ENCODE measurements around the gene MMP2. TPM values are rescaled to one million over a fixed set of nuclear protein-coding genes. Genes with fewer than 3 reads are reported as not detected.
A peak's percentile ranks its signal among the peaks of the same experiment; 100 is the strongest.

MMP2 gene
- total RNA-seq, 2 donors from 2014 or later: not detected

DNA sequence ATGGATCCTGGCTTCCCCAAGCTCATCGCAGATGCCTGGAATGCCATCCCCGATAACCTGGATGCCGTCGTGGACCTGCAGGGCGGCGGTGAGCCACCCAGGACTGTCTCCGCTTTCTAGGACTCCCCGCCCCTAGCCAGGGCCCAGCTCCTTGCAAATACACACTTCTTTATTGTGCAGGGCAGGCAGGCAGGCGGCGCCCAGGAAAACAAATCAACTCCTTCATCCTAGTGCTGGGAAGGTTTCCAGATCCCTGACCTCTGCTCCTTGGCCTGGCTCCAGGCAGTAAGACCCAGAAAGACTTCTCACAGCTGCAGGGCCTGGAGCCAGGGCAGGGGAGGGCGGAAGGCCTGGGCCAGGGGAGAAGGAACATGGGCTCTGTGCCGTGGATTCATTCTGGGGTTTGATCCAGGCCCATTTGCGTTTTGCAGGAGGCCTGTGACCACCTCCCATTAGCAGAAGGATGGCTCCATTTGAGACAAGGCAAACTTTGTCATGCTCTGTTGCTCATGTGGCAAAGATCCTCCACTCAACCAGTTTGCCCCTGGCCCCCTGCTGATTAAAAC is 23.9 kb downstream of the MMP2 start:
- H3K4me3 Mint-ChIP-seq: no peak overlapping the region
- peaks cover 18% of the 10 kb centered on the region for H3K4me1 Mint-ChIP-seq (ENCODE audit: low read depth)
- no peaks in the 10 kb centered on the region for H3K36me3 Mint-ChIP-seq (ENCODE audit: insufficient read depth in 2 of 2)
- ATAC-seq (replicated peaks in 1 of 2) (no peak), DNase-seq (no peak)
- peaks cover 13% of the 10 kb centered on the region for H3K27me3 Mint-ChIP-seq (ENCODE audit: low read depth)
- H3K27ac Mint-ChIP-seq: no peak overlapping the region
- no peaks in the 10 kb centered on the region for H3K9me3 Mint-ChIP-seq

- Mint-ChIP-seq H3K4me1 (ENCODE audit: low read depth) (peaks cover 18% of the 10 kb centered on the region), H3K9me3 (no peaks in the 10 kb centered on the region), H3K36me3 (ENCODE audit: insufficient read depth in 2 of 2) (no peaks in the 10 kb centered on the region), H3K4me3 (no peak overlapping the region), H3K27ac (no peak overlapping the region), H3K27me3 (ENCODE audit: low read depth) (peaks cover 24% of the 10 kb centered on the region)
- ATAC-seq (replicated peaks in 1 of 2) (no peak), DNase-seq (no peak)
Measured at GRCh38 chr16:55503726-55504550, 24.9 kb downstream of the MMP2 start.

- Mint-ChIP-seq H3K27me3 (ENCODE audit: low read depth) (peaks cover 38% of the 10 kb centered on the region), H3K27ac (no peak overlapping the region), H3K9me3 (no peaks in the 10 kb centered on the region), H3K36me3 (ENCODE audit: insufficient read depth in 2 of 2) (peaks cover 0 to 1% of the 10 kb centered on the region in 2 donors), H3K4me3 (no peak overlapping the region), H3K4me1 (ENCODE audit: low read depth) (peaks cover 13% of the 10 kb centered on the region)
- ATAC-seq (replicated peaks in 1 of 2) (no peak), DNase-seq (no peak)
Measured at GRCh38 chr16:55505333-55506015, 26.5 kb downstream of the MMP2 start.

DNA sequence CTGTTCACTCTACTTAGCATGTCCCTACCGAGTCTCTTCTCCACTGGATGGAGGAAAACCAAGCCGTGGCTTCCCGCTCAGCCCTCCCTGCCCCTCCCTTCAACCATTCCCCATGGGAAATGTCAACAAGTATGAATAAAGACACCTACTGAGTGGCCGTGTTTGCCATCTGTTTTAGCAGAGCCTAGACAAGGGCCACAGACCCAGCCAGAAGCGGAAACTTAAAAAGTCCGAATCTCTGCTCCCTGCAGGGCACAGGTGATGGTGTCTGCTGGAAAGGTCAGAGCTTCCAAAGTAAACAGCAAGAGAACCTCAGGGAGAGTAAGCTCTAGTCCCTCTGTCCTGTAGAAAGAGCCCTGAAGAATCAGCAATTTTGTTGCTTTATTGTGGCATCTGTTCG is 27.1 kb downstream of the MMP2 start:
- DNase-seq: no peak
- Mint-ChIP-seq H3K27ac (no peak overlapping the region), H3K9me3 (no peaks in the 10 kb centered on the region), H3K4me1 (ENCODE audit: low read depth) (peaks cover 9% of the 10 kb centered on the region), H3K36me3 (ENCODE audit: insufficient read depth in 2 of 2) (peaks cover 0 to 1% of the 10 kb centered on the region in 2 donors), H3K4me3 (no peak overlapping the region), H3K27me3 (ENCODE audit: low read depth) (peaks cover 40% of the 10 kb centered on the region)
- no peak for ATAC-seq (replicated peaks in 1 of 2)

DNA sequence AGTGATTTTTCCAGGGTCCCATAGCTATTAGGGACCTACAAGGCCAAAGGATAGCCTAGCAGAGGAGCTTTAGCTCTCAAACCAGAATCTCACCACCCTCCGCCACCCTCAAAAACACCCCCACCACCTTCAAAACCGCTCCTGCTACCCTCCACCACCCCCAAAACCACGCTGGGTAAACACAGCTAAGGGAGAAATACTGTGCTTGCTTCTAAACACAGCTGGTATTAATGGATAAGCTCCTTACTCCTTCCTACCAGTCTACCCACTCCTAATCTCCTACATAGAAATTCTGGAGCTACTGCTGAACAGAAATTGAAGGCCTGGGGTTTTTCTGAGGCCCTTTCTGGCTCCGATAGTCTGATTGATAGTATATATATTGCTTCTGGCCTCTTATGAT is 27.7 kb downstream of the MMP2 start:
- DNase-seq (no peak), ATAC-seq (replicated peaks in 1 of 2) (no peak)
- no peak overlapping the region for H3K4me3 Mint-ChIP-seq
- no peak overlapping the region for H3K27ac Mint-ChIP-seq
- H3K9me3 Mint-ChIP-seq: no peaks in the 10 kb centered on the region
- H3K27me3 Mint-ChIP-seq (ENCODE audit: low read depth): peaks cover 34% of the 10 kb centered on the region
- peaks cover 9% of the 10 kb centered on the region for H3K4me1 Mint-ChIP-seq (ENCODE audit: low read depth)
- H3K36me3 Mint-ChIP-seq (ENCODE audit: insufficient read depth in 2 of 2): peaks cover 0 to 1% of the 10 kb centered on the region in 2 donors

- Mint-ChIP-seq H3K36me3 (ENCODE audit: insufficient read depth in 2 of 2) (peaks cover 1 to 6% of the 10 kb centered on the region in 2 donors), H3K27me3 (ENCODE audit: low read depth) (peaks cover 47% of the 10 kb centered on the region), H3K4me1 (ENCODE audit: low read depth) (peaks cover 9% of the 10 kb centered on the region), H3K27ac (no peak overlapping the region), H3K9me3 (peaks cover 0 to 6% of the 10 kb centered on the region in 2 donors), H3K4me3 (peak overlapping the region; percentile 34 to 77)
- no peak for ATAC-seq (replicated peaks in 1 of 2)
- no peak for DNase-seq
Measured at GRCh38 chr16:55508271-55508921, 29.4 kb downstream of the MMP2 start.

DNA sequence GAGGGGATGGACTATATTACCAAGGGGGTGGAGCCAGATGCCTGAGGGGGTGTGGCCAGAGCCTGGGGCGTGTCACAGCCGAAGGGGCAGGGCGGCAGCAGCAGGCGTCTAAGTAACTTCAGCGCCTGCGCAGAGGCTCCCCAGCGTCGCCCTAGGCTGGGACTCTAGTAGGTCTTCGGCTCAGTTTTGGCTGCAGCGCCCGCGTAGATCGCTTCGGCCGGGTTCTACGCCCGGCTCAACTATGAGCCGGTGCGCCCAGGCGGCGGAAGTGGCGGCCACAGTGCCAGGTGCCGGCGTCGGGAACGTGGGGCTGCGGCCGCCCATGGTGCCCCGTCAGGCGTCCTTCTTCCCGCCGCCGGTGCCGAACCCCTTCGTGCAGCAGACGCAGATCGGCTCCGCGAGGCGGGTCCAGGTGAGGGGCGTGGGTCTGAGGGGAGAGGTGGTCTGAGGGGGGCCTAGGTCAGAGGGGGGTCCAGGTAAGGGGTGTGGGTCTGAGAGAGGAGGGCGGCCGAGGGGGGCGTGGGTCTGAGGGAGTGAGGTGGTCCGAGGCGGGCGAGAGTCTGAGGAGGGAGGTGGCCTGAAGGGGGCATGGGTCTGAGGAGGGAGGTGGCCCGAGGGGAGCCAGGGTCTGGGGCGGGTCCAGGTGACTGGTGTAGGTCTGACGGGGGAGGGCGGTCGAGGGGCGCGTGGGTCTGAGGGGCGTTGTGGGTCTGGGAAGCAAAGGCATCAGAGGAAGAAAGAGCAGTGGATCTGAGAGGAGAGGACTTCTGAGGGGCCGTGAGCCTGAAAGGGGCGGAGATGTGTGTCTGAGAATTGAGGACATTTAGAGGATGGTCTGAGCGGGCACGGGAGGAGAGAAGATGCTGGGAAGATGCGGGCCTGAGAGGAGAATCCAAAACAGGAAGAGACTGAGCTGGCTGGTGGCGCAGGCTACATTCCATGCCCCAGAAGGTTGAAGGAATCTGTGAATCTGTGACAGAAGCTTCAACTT is 30.2 kb downstream of the MMP2 start, which contains the start of gene LPCAT2:
Gene LPCAT2 (plus strand): TSS at position 132 of the 991 bp plus-strand sequence. CDS start 110 bp downstream, at position 242.
- H3K27me3 Mint-ChIP-seq (ENCODE audit: low read depth): peaks cover 47% of the 10 kb centered on the region
- ATAC-seq (replicated peaks in 1 of 2) (peak; percentile 90 to 91), DNase-seq (peak; percentile 62 to 63)
- peak within 1 kb of the TSS; percentile 34 to 77 for H3K4me3 Mint-ChIP-seq
- H3K4me1 Mint-ChIP-seq (ENCODE audit: low read depth): peaks cover 9% of the 10 kb centered on the region
- H3K27ac Mint-ChIP-seq: no peak within 1 kb of the TSS
- H3K9me3 Mint-ChIP-seq: peaks cover 0 to 6% of the 10 kb centered on the region in 2 donors
- H3K36me3 Mint-ChIP-seq (ENCODE audit: insufficient read depth in 2 of 2): peaks cover 1 to 6% of the 10 kb centered on the region in 2 donors

GRCh38 chr16:55510185-55510805 is 31.3 kb downstream of the MMP2 start:
- peaks cover 0 to 6% of the 10 kb centered on the region in 2 donors for H3K9me3 Mint-ChIP-seq
- H3K4me3 Mint-ChIP-seq: peak overlapping the region; percentile 34 to 77
- DNase-seq (no peak), ATAC-seq (replicated peaks in 1 of 2) (no peak)
- no peak overlapping the region for H3K27ac Mint-ChIP-seq
- H3K27me3 Mint-ChIP-seq (ENCODE audit: low read depth): peaks cover 47% of the 10 kb centered on the region
- peaks cover 4 to 6% of the 10 kb centered on the region in 2 donors for H3K36me3 Mint-ChIP-seq (ENCODE audit: insufficient read depth in 2 of 2)
- H3K4me1 Mint-ChIP-seq (ENCODE audit: low read depth): peaks cover 9% of the 10 kb centered on the region

DNA sequence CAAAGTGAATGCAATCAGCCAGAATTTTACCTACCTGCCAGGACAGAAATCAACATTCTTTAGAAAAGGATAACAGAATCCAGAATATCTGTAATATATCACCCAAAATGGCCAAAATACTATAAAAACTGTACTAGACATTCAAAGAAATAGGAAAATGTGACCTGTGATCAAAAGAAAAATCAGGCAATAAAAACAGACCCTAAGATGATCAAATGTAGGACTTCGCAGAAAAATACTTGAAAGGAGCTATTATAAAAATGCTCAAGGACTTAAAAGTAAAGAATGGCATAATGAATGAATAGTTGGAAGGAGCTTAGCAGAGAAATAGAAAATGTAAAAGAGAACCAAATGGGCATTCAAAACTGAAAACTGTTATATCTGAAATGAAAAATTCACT is 33.9 kb downstream of the MMP2 start:
- H3K4me3 Mint-ChIP-seq: no peak overlapping the region
- H3K9me3 Mint-ChIP-seq: peaks cover 0 to 6% of the 10 kb centered on the region in 2 donors
- H3K27me3 Mint-ChIP-seq (ENCODE audit: low read depth): peaks cover 41% of the 10 kb centered on the region
- ATAC-seq (replicated peaks in 1 of 2) (no peak), DNase-seq (no peak)
- H3K27ac Mint-ChIP-seq: no peak overlapping the region
- peaks cover 9% of the 10 kb centered on the region for H3K4me1 Mint-ChIP-seq (ENCODE audit: low read depth)
- H3K36me3 Mint-ChIP-seq (ENCODE audit: insufficient read depth in 2 of 2): peaks cover 4 to 6% of the 10 kb centered on the region in 2 donors

DNA sequence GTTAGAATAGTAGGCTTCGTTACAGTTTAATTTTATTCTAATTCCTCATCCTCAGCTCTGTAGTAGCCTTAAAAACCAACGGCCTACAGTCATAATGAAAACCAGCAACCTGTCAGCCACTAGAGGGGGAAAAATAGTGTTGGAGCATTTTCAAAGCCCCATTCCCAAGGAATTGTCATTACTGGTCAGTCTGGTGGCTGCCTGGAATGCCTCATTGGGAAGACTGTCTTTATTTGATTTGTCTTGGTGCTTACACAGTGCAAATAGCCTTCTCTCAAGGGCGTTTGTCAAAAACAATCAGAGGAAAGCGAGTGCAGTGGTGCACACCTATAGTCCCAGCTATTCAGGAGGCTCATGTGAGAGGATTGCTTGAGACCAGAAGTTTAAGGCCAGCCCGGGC is 34.6 kb downstream of the MMP2 start:
- peaks cover 35% of the 10 kb centered on the region for H3K27me3 Mint-ChIP-seq (ENCODE audit: low read depth)
- H3K9me3 Mint-ChIP-seq: peaks cover 0 to 6% of the 10 kb centered on the region in 2 donors

DNA sequence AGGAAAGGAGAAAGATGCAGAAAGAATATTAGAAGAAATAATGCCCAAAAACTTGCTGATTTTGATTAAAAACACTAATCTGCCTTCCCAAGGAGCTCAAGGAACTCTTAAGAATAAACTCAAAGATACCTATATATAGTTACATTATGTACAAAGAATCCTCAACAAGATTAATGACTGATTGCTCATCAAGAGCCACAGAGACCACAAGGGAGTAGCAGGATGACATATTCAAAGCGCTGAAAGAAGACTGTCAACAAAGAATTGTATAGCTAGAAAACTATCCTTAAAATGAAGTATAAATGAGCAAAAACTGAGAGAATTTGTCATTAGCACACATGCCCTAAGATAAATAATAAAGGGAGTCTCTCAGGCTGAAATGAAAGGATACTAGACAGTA is 36.1 kb downstream of the MMP2 start:
- no peak for DNase-seq
- peaks cover 0 to 6% of the 10 kb centered on the region in 2 donors for H3K9me3 Mint-ChIP-seq
- no peak for ATAC-seq (replicated peaks in 1 of 2)
- H3K27ac Mint-ChIP-seq: no peak overlapping the region
- no peak overlapping the region for H3K4me3 Mint-ChIP-seq
- peaks cover 21% of the 10 kb centered on the region for H3K27me3 Mint-ChIP-seq (ENCODE audit: low read depth)
- H3K4me1 Mint-ChIP-seq (ENCODE audit: low read depth): peaks cover under 1% of the 10 kb centered on the region
- H3K36me3 Mint-ChIP-seq (ENCODE audit: insufficient read depth in 2 of 2): peaks cover 4 to 5% of the 10 kb centered on the region in 2 donors

More for the DNA sequence above, 34.6 kb downstream of the MMP2 start:
- Mint-ChIP-seq H3K4me3 (no peak overlapping the region), H3K4me1 (ENCODE audit: low read depth) (peaks cover 9% of the 10 kb centered on the region), H3K36me3 (ENCODE audit: insufficient read depth in 2 of 2) (peaks cover 4 to 6% of the 10 kb centered on the region in 2 donors), H3K27ac (no peak overlapping the region)
- ATAC-seq (replicated peaks in 1 of 2): no peak
- no peak for DNase-seq
